Measurements from ENCODE around the gene DPPA2. TPM values are rescaled to one million over a fixed set of nuclear protein-coding genes. Genes with fewer than 3 reads are reported as not detected.
A peak's percentile ranks its signal among the peaks of the same experiment; 100 is the strongest.

Gene DPPA2
- total RNA-seq, 1 experiment from 2014 or later = not detected

- H3K4me3 ChIP-seq (ENCODE audit: low read depth, low read length, poor library complexity, severe bottlenecking) = no peak overlapping the region
- POLR2A ChIA-PET (ENCODE audit: low non-redundant PET) = no interaction called here
- TF ChIP-seq EZH2 (IDR thresholded peaks at IDR 0.05; ENCODE audit: borderline replicate concordance, low read depth, low read length, poor library complexity, severe bottlenecking) (no peak), CTCF (conservative IDR thresholded peaks at IDR 0.05; ENCODE audit: low read depth, low read length) (no peak)
- no TSS peak for BruUV-seq (replicated peaks)
- intact Hi-C loops (cut with micrococcal nuclease; ENCODE audit: unreplicated experiment) = no loop called here
- CTCF ChIA-PET = no interaction called here
- DNase-seq (ENCODE audit: low spot score) = no peak
- no peak overlapping the region for H3K27ac ChIP-seq (ENCODE audit: low read depth, low read length, poor library complexity, severe bottlenecking)
- no peaks in the 10 kb centered on the region for H3K36me3 ChIP-seq (ENCODE audit: insufficient read depth, low read length, poor library complexity, severe bottlenecking)
- no peaks in the 10 kb centered on the region for H3K27me3 ChIP-seq (replicated peaks; ENCODE audit: insufficient read depth, low read depth, low read length, poor library complexity)
- no peaks in the 10 kb centered on the region for H3K4me1 ChIP-seq (ENCODE audit: insufficient read depth, low read length, poor library complexity, severe bottlenecking)
- no peaks in the 10 kb centered on the region for H3K9me3 ChIP-seq (ENCODE audit: low read depth, low read length, poor library complexity, severe bottlenecking)
Measured at GRCh38 chr3:109268181-109268580, 48.1 kb downstream of the DPPA2 start.

- no TSS peak for BruUV-seq (replicated peaks)
- H3K4me1 ChIP-seq (ENCODE audit: insufficient read depth, low read length, poor library complexity, severe bottlenecking) = no peaks in the 10 kb centered on the region
- no peaks in the 10 kb centered on the region for H3K27me3 ChIP-seq (replicated peaks; ENCODE audit: insufficient read depth, low read depth, low read length, poor library complexity)
- no peak for DNase-seq (ENCODE audit: low spot score)
- TF ChIP-seq CTCF (conservative IDR thresholded peaks at IDR 0.05; ENCODE audit: low read depth, low read length) (no peak), EZH2 (IDR thresholded peaks at IDR 0.05; ENCODE audit: borderline replicate concordance, low read depth, low read length, poor library complexity, severe bottlenecking) (no peak)
- intact Hi-C loops (cut with micrococcal nuclease; ENCODE audit: unreplicated experiment) = no loop called here
- H3K9me3 ChIP-seq (ENCODE audit: low read depth, low read length, poor library complexity, severe bottlenecking) = no peaks in the 10 kb centered on the region
- H3K27ac ChIP-seq (ENCODE audit: low read depth, low read length, poor library complexity, severe bottlenecking) = no peak overlapping the region
- H3K4me3 ChIP-seq (ENCODE audit: low read depth, low read length, poor library complexity, severe bottlenecking) = no peak overlapping the region
- H3K36me3 ChIP-seq (ENCODE audit: insufficient read depth, low read length, poor library complexity, severe bottlenecking) = no peaks in the 10 kb centered on the region
- ChIA-PET CTCF (no interaction called here), POLR2A (ENCODE audit: low non-redundant PET) (no interaction called here)
Measured at GRCh38 chr3:109265295-109265694, 51.0 kb downstream of the DPPA2 start.

- no peak overlapping the region for H3K4me3 ChIP-seq (ENCODE audit: low read depth, low read length, poor library complexity, severe bottlenecking)
- no TSS peak for BruUV-seq (replicated peaks)
- TF ChIP-seq EZH2 (IDR thresholded peaks at IDR 0.05; ENCODE audit: borderline replicate concordance, low read depth, low read length, poor library complexity, severe bottlenecking) (no peak), CTCF (conservative IDR thresholded peaks at IDR 0.05; ENCODE audit: low read depth, low read length) (no peak)
Measured at GRCh38 chr3:109257269-109257668, 59.0 kb downstream of the DPPA2 start.

More at GRCh38 chr3:109257269-109257668, 59.0 kb downstream of the DPPA2 start:
- DNase-seq (ENCODE audit: low spot score) = peak; percentile 11
- POLR2A ChIA-PET (ENCODE audit: low non-redundant PET) = no interaction called here
- no peaks in the 10 kb centered on the region for H3K9me3 ChIP-seq (ENCODE audit: low read depth, low read length, poor library complexity, severe bottlenecking)
- no peaks in the 10 kb centered on the region for H3K27me3 ChIP-seq (replicated peaks; ENCODE audit: insufficient read depth, low read depth, low read length, poor library complexity)
- intact Hi-C loops (cut with micrococcal nuclease; ENCODE audit: unreplicated experiment) = no loop called here
- H3K27ac ChIP-seq (ENCODE audit: low read depth, low read length, poor library complexity, severe bottlenecking) = no peak overlapping the region
- no peaks in the 10 kb centered on the region for H3K4me1 ChIP-seq (ENCODE audit: insufficient read depth, low read length, poor library complexity, severe bottlenecking)
- no peaks in the 10 kb centered on the region for H3K36me3 ChIP-seq (ENCODE audit: insufficient read depth, low read length, poor library complexity, severe bottlenecking)
- CTCF ChIA-PET = no interaction called here
